Left ventricle myocardium superior (tissue), 1 donor: ENCODE data around the gene HIPK4. TPM values are rescaled to one million over a fixed set of nuclear protein-coding genes. Genes with fewer than 3 reads are reported as not detected.
"Not testable (repeated sequence)": the region's sequence is repeated elsewhere in the genome, so short reads cannot be mapped to it uniquely, and the experiment has no call there.

ENCODE experiments used
- ATAC-seq: fragments of 200-7000 bp; cut with Tn5 transposase; one replicate; pipeline ENCODE4 v1.9.1; 2020; ENCODE audit warnings: mild to moderate bottlenecking, moderate library complexity
- DNase-seq: peaks from one replicate; pipeline ENCODE4 v3.0.0-alpha.2; 2020
- intact Hi-C: fragments of 100-400 bp; cut with micrococcal nuclease; formaldehyde crosslinking; loops from one replicate; pipeline ENCODE4 v1.11.0; 2022
- long read RNA-seq: library from polyadenylated mRNA; unstranded; transcript quantifications from one replicate; pipeline ENCODE4 v2.0.0, GENCODE V29; 2021
- total RNA-seq: library from RNA; stranded (reverse); fragmentation: NEBNext Ultra II Directional; extraction: Animal tissue kit (Norgen Biotek cat#: 25700); gene quantifications from one replicate; pipeline ENCODE4 v1.2.1, GENCODE V29; 2021
- donor health status: DM: no; HTN: yes; CAD: no; lungs with severe emphysema.

HIPK4 gene
- total RNA-seq: not detected
- long read RNA-seq: 0 reads

GRCh38 chr19:40390084-40390742 is at the start of gene HIPK4:
Gene HIPK4, minus strand, starts transcription at chr19:40390181. Its CDS starts 279 bp downstream, at chr19:40389902.
- no peak for DNase-seq
- intact Hi-C loops: no loop called here

GRCh38 chr19:40438284-40438683 is 48.3 kb upstream of the HIPK4 start:
- intact Hi-C loops: no loop called here
- ATAC-seq: no peak
- DNase-seq: no peak

More at GRCh38 chr19:40390084-40390742, at the start of gene HIPK4:
- no peak for ATAC-seq

GRCh38 chr19:40433391-40434216 is 43.6 kb upstream of the HIPK4 start:
- DNase-seq (peak; percentile 94), ATAC-seq (peak; percentile 99)
- intact Hi-C loops: no loop called here

GRCh38 chr19:40432760-40433159 is 42.8 kb upstream of the HIPK4 start:
- ATAC-seq, intact Hi-C loops, DNase-seq: not testable (repeated sequence)

- DNase-seq: no peak
- intact Hi-C loops: no loop called here
- no peak for ATAC-seq
Measured at GRCh38 chr19:40431698-40432097, 41.7 kb upstream of the HIPK4 start.

- DNase-seq, intact Hi-C loops: not testable (repeated sequence)
Measured at GRCh38 chr19:40430242-40430641, 40.3 kb upstream of the HIPK4 start.

GRCh38 chr19:40428197-40428596 is 38.2 kb upstream of the HIPK4 start:
- ATAC-seq, intact Hi-C loops, DNase-seq: not testable (repeated sequence)

More at GRCh38 chr19:40430242-40430641, 40.3 kb upstream of the HIPK4 start:
- not testable (repeated sequence) for ATAC-seq

GRCh38 chr19:40425450-40426287 is 35.7 kb upstream of the HIPK4 start, which contains the start of gene SERTAD1:
Gene SERTAD1, minus strand, starts transcription at chr19:40425992. Its CDS starts 2,446 bp downstream, at chr19:40423546.
- DNase-seq: peak; percentile 100
- intact Hi-C loops: no loop called here

GRCh38 chr19:40424637-40425449 is 34.9 kb upstream of the HIPK4 start:
- ATAC-seq (peak; percentile 38), DNase-seq (no peak)
- intact Hi-C loops: no loop called here

More at GRCh38 chr19:40425450-40426287, 35.7 kb upstream of the HIPK4 start, which contains the start of gene SERTAD1:
- peak; percentile 90 for ATAC-seq

- ATAC-seq (no peak), DNase-seq (no peak)
- intact Hi-C loops: no loop called here
Measured at GRCh38 chr19:40423938-40424337, 34.0 kb upstream of the HIPK4 start.

- DNase-seq (no peak), ATAC-seq (no peak)
- intact Hi-C loops: no loop called here
Measured at GRCh38 chr19:40422748-40423566, 33.0 kb upstream of the HIPK4 start.

GRCh38 chr19:40421993-40422747 is 32.2 kb upstream of the HIPK4 start:
- intact Hi-C loops: no loop called here
- DNase-seq (no peak), ATAC-seq (no peak)

- DNase-seq: peak; percentile 98
- intact Hi-C loops: no loop called here
Measured at GRCh38 chr19:40420766-40421765, 31.1 kb upstream of the HIPK4 start.

GRCh38 chr19:40420451-40420765 is 30.4 kb upstream of the HIPK4 start:
- ATAC-seq (no peak), DNase-seq (no peak)
- intact Hi-C loops: no loop called here

More at GRCh38 chr19:40420766-40421765, 31.1 kb upstream of the HIPK4 start:
- peak; percentile 84 for ATAC-seq

GRCh38 chr19:40419780-40420179 is 29.8 kb upstream of the HIPK4 start:
- ATAC-seq (no peak), DNase-seq (no peak)
- intact Hi-C loops: no loop called here

- DNase-seq (no peak), ATAC-seq (no peak)
- intact Hi-C loops: no loop called here
Measured at GRCh38 chr19:40419066-40419612, 29.2 kb upstream of the HIPK4 start.
